Natural killer cell (primary cell): ENCODE measurements around the gene MED26. TPM values are rescaled to one million over a fixed set of nuclear protein-coding genes. Genes with fewer than 3 reads are reported as not detected.

Source experiments
- ATAC-seq, 3 donors: fragments of 150-1000 bp in 2 of 3; fragments of 200-7000 bp in 1 of 3; cut with Tn5 transposase; 1 replicate in 1 of 3; 2 replicates in 2 of 3; pipeline ENCODE4 v1.10.0; 2021; ENCODE audit warnings: mild to moderate bottlenecking in 2 of 3, moderate library complexity in 2 of 3
- DNase-seq, 2 donors: peaks; one replicate each; pipeline versions ENCODE4 v3.0.0 to v3.0.0-alpha.2; 2013 to 2021; ENCODE audit warnings: mixed read lengths in 1 of 2
- H3K27ac ChIP-seq: one replicate; pipeline ENCODE4 v1.5.1; 2013; ENCODE audit warnings: mild to moderate bottlenecking, low read length
- H3K27me3 ChIP-seq: one replicate; pipeline ENCODE4 v1.6.1; 2013; ENCODE audit warnings: low read length; ENCODE audit not compliant: control insufficient read depth, insufficient read depth
- H3K36me3 ChIP-seq: one replicate; pipeline ENCODE4 v1.6.1; 2013; ENCODE audit warnings: low read length; ENCODE audit not compliant: control insufficient read depth, insufficient read depth
- H3K4me1 ChIP-seq: one replicate; pipeline ENCODE4 v1.6.1; 2013; ENCODE audit warnings: low read length; ENCODE audit not compliant: control insufficient read depth, insufficient read depth
- H3K4me3 ChIP-seq: one replicate; pipeline ENCODE4 v1.5.1; 2013; ENCODE audit warnings: low read length
- H3K9me3 ChIP-seq: one replicate; pipeline ENCODE4 v1.6.1; 2013; ENCODE audit warnings: low read length; ENCODE audit not compliant: control insufficient read depth, insufficient read depth
- H3K27ac Mint-ChIP-seq, 2 donors: one replicate each; pipeline ENCODE4 v1.8.0; 2022; ENCODE audit warnings: mild to moderate bottlenecking in 2 of 2, mixed read lengths in 2 of 2, moderate library complexity in 1 of 2
- H3K27me3 Mint-ChIP-seq, 2 donors: one replicate each; pipeline ENCODE4 v1.8.0; 2022; ENCODE audit warnings: low read depth in 2 of 2, mixed read lengths in 2 of 2
- H3K36me3 Mint-ChIP-seq: one replicate; pipeline ENCODE4 v1.8.0; 2022; ENCODE audit warnings: mixed read lengths
- H3K4me1 Mint-ChIP-seq, 2 donors: one replicate each; pipeline ENCODE4 v1.8.0; 2022; ENCODE audit warnings: mixed read lengths in 2 of 2
- H3K4me3 Mint-ChIP-seq: one replicate; pipeline ENCODE4 v1.8.0; 2022; ENCODE audit warnings: mild to moderate bottlenecking, moderate library complexity, mixed read lengths
- H3K9me3 Mint-ChIP-seq, 2 donors: one replicate each; pipeline ENCODE4 v1.8.0; 2022; ENCODE audit warnings: mixed read lengths in 2 of 2
- WGBS: methylation state at CpG from one replicate; pipeline ENCODE4 v1.1.7; 2013; ENCODE audit warnings: missing lambda C conversion rate; ENCODE audit not compliant: insufficient coverage; 5-methylcytosine and 5-hydroxymethylcytosine counted together
- intact Hi-C: fragments of 100-400 bp; cut with micrococcal nuclease; formaldehyde crosslinking; loops from one replicate; pipeline ENCODE4 v1.14.2; 2022
- total RNA-seq, 4 donors: library from RNA; stranded (reverse); fragments of 120-200 nt in 1 of 4; gene quantifications; one replicate each; pipeline versions ENCODE4 v1.2.3 to v1.2.4, GENCODE V29; 2013 to 2022
- TF ChIP-seq, protein P1 (sequence below): fragments of 200-600 bp; IDR thresholded peaks from one replicate; pipeline ENCODE4 v1.8.0; 2022; ENCODE audit warnings: antibody characterized with exemption

The MED26 gene
- total RNA-seq, 3 donors from 2014 or later (not counting 1 experiment from before 2014, with no cell fraction given) = 34.7 to 47.5 (median 47.3) TPM

DNA sequence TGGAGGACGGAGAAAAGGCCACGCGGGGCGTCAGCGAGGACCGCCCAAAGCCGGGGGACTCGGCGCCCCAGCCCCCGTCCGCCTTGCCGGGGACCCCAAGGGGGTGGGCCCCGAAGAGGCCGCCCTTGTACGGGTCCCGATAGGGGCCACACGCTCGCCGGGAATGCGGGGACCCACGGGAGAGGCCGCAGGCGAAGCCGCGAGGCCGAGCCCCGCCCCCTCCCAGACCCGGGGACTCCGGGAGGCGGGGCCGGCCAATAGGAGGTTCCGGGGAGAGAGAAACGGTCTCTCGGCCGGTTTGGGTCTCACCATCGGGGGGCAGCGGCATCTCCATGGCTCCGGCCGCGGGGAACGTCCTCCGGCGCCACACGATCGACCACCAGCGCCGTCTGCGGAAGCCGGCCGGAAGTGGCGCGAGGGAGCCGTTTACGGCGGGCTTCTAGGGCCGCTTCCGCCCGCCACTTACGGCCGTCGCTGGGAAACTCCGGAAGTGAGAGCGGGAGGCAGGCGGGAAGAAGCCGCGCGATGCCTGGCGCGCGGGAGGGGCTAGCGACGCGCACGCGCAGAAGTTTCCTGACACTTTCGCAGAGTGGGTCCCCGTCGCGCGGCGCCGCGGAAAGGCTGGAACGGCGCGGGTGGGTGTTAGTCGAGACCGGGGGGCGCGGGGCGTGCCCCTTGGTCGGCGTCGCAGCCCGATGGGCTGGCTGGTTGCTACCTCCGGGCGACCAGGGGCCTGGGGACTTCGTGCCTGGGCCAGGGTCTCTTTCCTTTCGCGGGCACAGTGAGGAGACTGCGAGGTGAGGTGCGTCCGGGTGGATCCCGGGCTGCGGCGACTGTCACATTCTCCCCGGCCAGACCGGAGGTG is 85.7 kb downstream of the MED26 start, which contains the start of gene CHERP:
CHERP (minus strand) TSS at position 393 of the 865 bp plus-strand sequence; CDS start at position 334, 59 bp downstream.
- ATAC-seq = peak; percentile 89 to 95 (median 91)
- Mint-ChIP-seq H3K9me3 (no peaks in the 10 kb centered on the region), H3K27me3 (no peaks in the 10 kb centered on the region), H3K36me3 (no peaks in the 10 kb centered on the region), H3K4me1 (peaks cover 48 to 55% of the 10 kb centered on the region in 2 donors), H3K27ac (peak within 1 kb of the TSS; percentile 86 to 90), H3K4me3 (peak within 1 kb of the TSS; percentile 94)
- no peaks in the 10 kb centered on the region for H3K27me3 ChIP-seq
- DNase-seq = peak; percentile 91 to 98
- peaks cover 13% of the 10 kb centered on the region for H3K36me3 ChIP-seq
- under 1% methylated on average over 108 of the region's 108 CpGs for WGBS
- H3K4me3 ChIP-seq = peak within 1 kb of the TSS; percentile 94
- TF ChIP-seq, protein P1, sequence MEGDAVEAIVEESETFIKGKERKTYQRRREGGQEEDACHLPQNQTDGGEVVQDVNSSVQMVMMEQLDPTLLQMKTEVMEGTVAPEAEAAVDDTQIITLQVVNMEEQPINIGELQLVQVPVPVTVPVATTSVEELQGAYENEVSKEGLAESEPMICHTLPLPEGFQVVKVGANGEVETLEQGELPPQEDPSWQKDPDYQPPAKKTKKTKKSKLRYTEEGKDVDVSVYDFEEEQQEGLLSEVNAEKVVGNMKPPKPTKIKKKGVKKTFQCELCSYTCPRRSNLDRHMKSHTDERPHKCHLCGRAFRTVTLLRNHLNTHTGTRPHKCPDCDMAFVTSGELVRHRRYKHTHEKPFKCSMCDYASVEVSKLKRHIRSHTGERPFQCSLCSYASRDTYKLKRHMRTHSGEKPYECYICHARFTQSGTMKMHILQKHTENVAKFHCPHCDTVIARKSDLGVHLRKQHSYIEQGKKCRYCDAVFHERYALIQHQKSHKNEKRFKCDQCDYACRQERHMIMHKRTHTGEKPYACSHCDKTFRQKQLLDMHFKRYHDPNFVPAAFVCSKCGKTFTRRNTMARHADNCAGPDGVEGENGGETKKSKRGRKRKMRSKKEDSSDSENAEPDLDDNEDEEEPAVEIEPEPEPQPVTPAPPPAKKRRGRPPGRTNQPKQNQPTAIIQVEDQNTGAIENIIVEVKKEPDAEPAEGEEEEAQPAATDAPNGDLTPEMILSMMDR = no peak
- H3K9me3 ChIP-seq = no peaks in the 10 kb centered on the region
- H3K4me1 ChIP-seq = peaks cover 42% of the 10 kb centered on the region
- intact Hi-C loops = loop anchor here (1.0 to 2.0 kb wide), 5 partner anchors 31 to 117 kb away; partner anchors contain the start of genes C19orf44, CALR3, MED26 and SLC35E1
- H3K27ac ChIP-seq = peak within 1 kb of the TSS; percentile 71

GRCh38 chr19:16541526-16542044 is 86.4 kb downstream of the MED26 start:
- TF ChIP-seq, protein P1 = no peak
- H3K4me3 ChIP-seq = peak overlapping the region; percentile 94
- H3K27ac Mint-ChIP-seq = peak overlapping the region; percentile 76 to 86
- H3K27me3 Mint-ChIP-seq = no peaks in the 10 kb centered on the region
- no peaks in the 10 kb centered on the region for H3K36me3 Mint-ChIP-seq
- H3K9me3 ChIP-seq = no peaks in the 10 kb centered on the region
- H3K4me1 ChIP-seq = peaks cover 42% of the 10 kb centered on the region
- H3K36me3 ChIP-seq = peaks cover 13% of the 10 kb centered on the region
- H3K27ac ChIP-seq = peak overlapping the region; percentile 71
- 2% methylated on average over 29 of the region's 29 CpGs for WGBS
- H3K9me3 Mint-ChIP-seq = no peaks in the 10 kb centered on the region
- ATAC-seq (peak in 2 of 3 donors; percentile 1 to 2), DNase-seq (peak in 1 of 2 donors; percentile 47)
- no peaks in the 10 kb centered on the region for H3K27me3 ChIP-seq
- peaks cover 49 to 58% of the 10 kb centered on the region in 2 donors for H3K4me1 Mint-ChIP-seq
- peak overlapping the region; percentile 94 for H3K4me3 Mint-ChIP-seq
- intact Hi-C loops = loop anchor here (1.0 to 2.0 kb wide), 5 partner anchors 31 to 118 kb away; partner anchors contain the start of genes C19orf44, CALR3, MED26 and SLC35E1

DNA sequence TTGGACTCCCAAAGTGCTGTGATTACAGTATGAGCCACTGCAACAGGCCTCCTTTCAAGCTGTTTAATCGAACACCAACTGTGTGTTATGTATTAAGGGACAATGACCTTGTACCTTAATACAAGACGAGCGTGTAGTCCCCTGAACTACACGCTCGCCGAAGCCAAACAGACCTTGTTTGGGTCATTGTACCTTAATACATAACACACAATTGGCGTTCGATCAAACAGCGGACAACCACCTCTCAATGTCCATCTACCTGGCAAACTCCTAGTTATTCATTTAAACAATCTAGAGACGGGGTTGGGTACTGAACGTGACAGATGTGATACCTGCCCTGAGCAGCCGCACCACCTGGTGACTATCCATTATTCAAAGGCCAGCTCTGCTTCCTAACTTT is 87.1 kb downstream of the MED26 start:
- H3K4me1 ChIP-seq = peaks cover 42% of the 10 kb centered on the region
- Mint-ChIP-seq H3K27ac (peak overlapping the region; percentile 76 to 86), H3K4me1 (peaks cover 49 to 62% of the 10 kb centered on the region in 2 donors), H3K27me3 (no peaks in the 10 kb centered on the region), H3K4me3 (peak overlapping the region; percentile 94), H3K36me3 (no peaks in the 10 kb centered on the region), H3K9me3 (no peaks in the 10 kb centered on the region)
- peak overlapping the region; percentile 94 for H3K4me3 ChIP-seq
- WGBS = 93% methylated on average over 12 of the region's 12 CpGs
- no peak for DNase-seq
- H3K27ac ChIP-seq = no peak overlapping the region
- no peak for ATAC-seq
- H3K27me3 ChIP-seq = no peaks in the 10 kb centered on the region
- TF ChIP-seq, protein P1 = no peak
- intact Hi-C loops = no loop called here
- H3K36me3 ChIP-seq = peaks cover 16% of the 10 kb centered on the region
- no peaks in the 10 kb centered on the region for H3K9me3 ChIP-seq
